Measurements from ENCODE around the gene C10orf120.

DNA sequence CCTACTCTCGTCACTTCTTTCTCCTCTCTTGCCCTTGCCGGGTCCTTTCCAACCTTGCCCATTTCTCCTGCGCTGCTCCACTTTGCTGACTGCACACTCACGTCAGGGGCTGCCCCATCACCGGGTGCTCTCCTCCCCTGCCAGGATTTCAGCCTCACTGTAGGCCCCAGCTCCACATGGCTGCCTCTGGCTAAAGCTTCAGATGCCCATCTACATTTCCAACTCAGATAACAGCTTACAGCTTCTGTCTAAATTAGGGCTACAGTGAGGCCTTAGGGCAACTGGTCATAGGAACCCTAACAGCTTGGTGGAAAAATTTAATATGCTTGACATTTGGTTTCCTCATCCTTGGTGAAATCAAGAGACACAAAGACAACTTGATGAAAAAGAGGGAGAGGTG, 25.9 kb downstream of the C10orf120 start:
- TF ChIP-seq CTCF (IDR thresholded peaks at IDR 0.05): no peak
- no peak for TF ChIP-seq POLR2AphosphoS5 (IDR thresholded peaks at IDR 0.05)
- TF ChIP-seq EP300 (IDR thresholded peaks at IDR 0.05): no peak
- TF ChIP-seq POLR2A (IDR thresholded peaks at IDR 0.05; ENCODE audit: low read depth): no peak

All from esophagus muscularis mucosa (tissue), 4 donors.